Tibial nerve (tissue), 4 donors: ENCODE data around the gene BCO1. TPM values are rescaled to one million over a fixed set of nuclear protein-coding genes. Genes with fewer than 3 reads are reported as not detected.
A peak's percentile ranks its signal among the peaks of the same experiment; 100 is the strongest.

Source experiments
- DNase-seq, 2 donors: peaks; one replicate each; pipeline ENCODE4 v3.0.0-alpha.2; 2019; ENCODE audit warnings: low spot score in 2 of 2
- H3K27ac ChIP-seq, 4 donors: fragments of 200-600 bp; sonication (generic) in 3 of 4; one replicate each; pipeline ENCODE4 v1.5.1; 2017 to 2019; ENCODE audit warnings: mild to moderate bottlenecking in 1 of 4
- H3K27me3 ChIP-seq, 2 donors: fragments of 200-600 bp; sonication (generic) in 1 of 2; one replicate each; pipeline versions ENCODE4 v1.5.1 to v1.6.0; 2017 to 2019
- H3K36me3 ChIP-seq, 3 donors: fragments of 200-600 bp; sonication (generic); one replicate each; pipeline ENCODE4 v1.5.1; 2018 to 2019
- H3K4me1 ChIP-seq, 4 donors: fragments of 200-600 bp; sonication (generic) in 3 of 4; one replicate each; pipeline ENCODE4 v1.5.1; 2017 to 2019
- H3K4me3 ChIP-seq, 4 donors: fragments of 200-600 bp; sonication (generic) in 3 of 4; one replicate each; pipeline ENCODE4 v1.5.1; 2017 to 2019; ENCODE audit warnings: mild to moderate bottlenecking in 1 of 4, moderate library complexity in 1 of 4
- H3K9me3 ChIP-seq, 4 donors: fragments of 200-600 bp; sonication (generic) in 3 of 4; one replicate each; pipeline ENCODE4 v1.5.1; 2017 to 2019
- CTCF ChIP-seq, 5 experiments: fragments of 200-600 bp in 3 of 5; fragments of 450-650 bp in 2 of 5; sonication (generic) in 3 of 5; IDR thresholded peaks; one replicate each; pipeline ENCODE4 v1.5.1; 2016 to 2019; ENCODE audit warnings: antibody characterized with exemption in 5 of 5, mild to moderate bottlenecking in 3 of 5, moderate library complexity in 2 of 5
- EP300 ChIP-seq, 2 donors: sonication (generic); formaldehyde crosslinking; IDR thresholded peaks; one replicate each; pipeline ENCODE4 v1.6.1; 2017; ENCODE audit warnings: antibody characterized with exemption in 2 of 2, mild to moderate bottlenecking in 1 of 2
- POLR2A ChIP-seq, 2 donors: fragments of 450-650 bp; IDR thresholded peaks; one replicate each; pipeline ENCODE4 v1.6.1; 2017; ENCODE audit warnings: antibody characterized with exemption in 2 of 2, mild to moderate bottlenecking in 2 of 2, moderate library complexity in 2 of 2
- WGBS, 2 donors: methylation state at CpG; one replicate each; pipeline ENCODE4 v1.1.5; 2018; 5-methylcytosine and 5-hydroxymethylcytosine counted together
- total RNA-seq, 4 donors: library from RNA; depleted of rRNA; stranded (reverse); fragments of >200 nt; gene quantifications; one replicate each; pipeline ENCODE4 v1.1.0, GENCODE V29; 2016

Gene BCO1
- total RNA-seq, 4 donors from 2014 or later, result not detected

- Histone ChIP-seq H3K4me3 (no peak overlapping the region), H3K9me3 (no peaks in the 10 kb centered on the region), H3K36me3 (no peaks in the 10 kb centered on the region), H3K4me1 (no peaks in the 10 kb centered on the region), H3K27me3 (no peaks in the 10 kb centered on the region), H3K27ac (peak overlapping the region in 1 of 4 donors; percentile 32)
- TF ChIP-seq EP300 (IDR thresholded peaks at IDR 0.05) (no peak), POLR2A (IDR thresholded peaks at IDR 0.05) (no peak), CTCF (IDR thresholded peaks at IDR 0.05) (no peak)
- no peak for DNase-seq
- WGBS, 2 donors, result 80 to 86% methylated on average over 8 of the region's 9 CpGs
These were observed 37.3 kb downstream of the BCO1 start for GRCh38 chr16:81275795-81276194.

GRCh38 chr16:81276323-81276722 is 37.8 kb downstream of the BCO1 start:
- WGBS, 2 donors, result 89 to 91% methylated on average over 3 of the region's 3 CpGs
- DNase-seq, result no peak
- Histone ChIP-seq H3K36me3 (no peaks in the 10 kb centered on the region), H3K27ac (peak overlapping the region in 1 of 4 donors; percentile 4), H3K9me3 (no peaks in the 10 kb centered on the region), H3K4me3 (no peak overlapping the region), H3K27me3 (no peaks in the 10 kb centered on the region), H3K4me1 (no peaks in the 10 kb centered on the region)
- TF ChIP-seq EP300 (IDR thresholded peaks at IDR 0.05) (no peak), CTCF (IDR thresholded peaks at IDR 0.05) (no peak), POLR2A (IDR thresholded peaks at IDR 0.05) (no peak)

- Histone ChIP-seq H3K4me3 (no peak overlapping the region), H3K27ac (no peak overlapping the region), H3K27me3 (no peaks in the 10 kb centered on the region), H3K4me1 (no peaks in the 10 kb centered on the region), H3K9me3 (no peaks in the 10 kb centered on the region), H3K36me3 (no peaks in the 10 kb centered on the region)
- no peak for DNase-seq
- TF ChIP-seq CTCF (IDR thresholded peaks at IDR 0.05) (no peak), EP300 (IDR thresholded peaks at IDR 0.05) (no peak), POLR2A (IDR thresholded peaks at IDR 0.05) (no peak)
- WGBS, 2 donors, result 82 to 90% methylated on average over 6 of the region's 6 CpGs
These were observed 39.1 kb downstream of the BCO1 start for GRCh38 chr16:81277541-81278080.

GRCh38 chr16:81278526-81278925 is 40.0 kb downstream of the BCO1 start:
- Histone ChIP-seq H3K36me3 (no peaks in the 10 kb centered on the region), H3K4me1 (no peaks in the 10 kb centered on the region), H3K27ac (no peak overlapping the region), H3K4me3 (no peak overlapping the region), H3K9me3 (no peaks in the 10 kb centered on the region), H3K27me3 (no peaks in the 10 kb centered on the region)
- no peak for DNase-seq
- TF ChIP-seq POLR2A (IDR thresholded peaks at IDR 0.05), result no peak
- no peak for TF ChIP-seq EP300 (IDR thresholded peaks at IDR 0.05)
- TF ChIP-seq CTCF (IDR thresholded peaks at IDR 0.05), result no peak
- WGBS, 2 donors, result 90 to 91% methylated on average over 4 of the region's 4 CpGs

GRCh38 chr16:81279392-81279791 is 40.9 kb downstream of the BCO1 start:
- no peak overlapping the region for H3K4me3 ChIP-seq
- H3K36me3 ChIP-seq, result no peaks in the 10 kb centered on the region
- no peaks in the 10 kb centered on the region for H3K4me1 ChIP-seq
- H3K27ac ChIP-seq, result no peak overlapping the region
- no peaks in the 10 kb centered on the region for H3K9me3 ChIP-seq
- H3K27me3 ChIP-seq, result no peaks in the 10 kb centered on the region
- TF ChIP-seq EP300 (IDR thresholded peaks at IDR 0.05), result no peak
- TF ChIP-seq CTCF (IDR thresholded peaks at IDR 0.05), result no peak
- TF ChIP-seq POLR2A (IDR thresholded peaks at IDR 0.05), result no peak
- no peak for DNase-seq
- WGBS, 2 donors, result 42% methylated on average over 4 of the region's 4 CpGs
